H9 (cell line): ENCODE results near the gene LPAR2. TPM values are rescaled to one million over a fixed set of nuclear protein-coding genes. Genes with fewer than 3 reads are reported as not detected.

Experiments
- DNase-seq: peaks from one replicate; pipeline ENCODE4 v3.0.0-alpha.2; 2017
- H2AFZ ChIP-seq: one replicate; pipeline ENCODE4 v1.6.1; 2013; ENCODE audit warnings: mild to moderate bottlenecking, low read length, control low read depth, moderate library complexity
- H2AK5ac ChIP-seq: 2 replicates; pipeline ENCODE4 v1.6.1; 2013; ENCODE audit warnings: low read length, control low read depth, mixed read lengths; ENCODE audit not compliant: insufficient read length
- H2BK120ac ChIP-seq: one replicate; pipeline ENCODE4 v1.6.1; 2013; ENCODE audit warnings: low read depth, mild to moderate bottlenecking, low read length, control low read depth, inconsistent platforms; ENCODE audit not compliant: poor library complexity, severe bottlenecking
- H2BK12ac ChIP-seq: 2 replicates; pipeline ENCODE4 v1.6.1; 2013; ENCODE audit warnings: low read length, control low read depth, mixed read lengths, low read depth; ENCODE audit not compliant: insufficient read length
- H2BK15ac ChIP-seq: 2 replicates; pipeline ENCODE4 v1.6.1; 2013; ENCODE audit warnings: low read depth, low read length, control low read depth
- H2BK20ac ChIP-seq: one replicate; pipeline ENCODE4 v1.6.1; 2013; ENCODE audit warnings: low read depth, mild to moderate bottlenecking, low read length, control low read depth, inconsistent platforms; ENCODE audit not compliant: poor library complexity, severe bottlenecking
- H2BK5ac ChIP-seq: 2 replicates; pipeline ENCODE4 v1.6.1; 2013; ENCODE audit warnings: low read length, control low read depth, mixed read lengths; ENCODE audit not compliant: insufficient read length
- H3K14ac ChIP-seq: 2 replicates; pipeline ENCODE4 v1.6.1; 2013; ENCODE audit warnings: low read length, control low read depth; ENCODE audit not compliant: insufficient read depth
- H3K18ac ChIP-seq: 2 replicates; pipeline ENCODE4 v1.6.1; 2013; ENCODE audit warnings: low read depth, mild to moderate bottlenecking, mixed read lengths, low read length, control low read depth; ENCODE audit not compliant: insufficient read length
- H3K23ac ChIP-seq: 2 replicates; pipeline ENCODE4 v1.6.1; 2013; ENCODE audit warnings: low read length, control low read depth, mixed read lengths, low read depth; ENCODE audit not compliant: insufficient read length
- H3K23me2 ChIP-seq: 2 replicates; pipeline ENCODE4 v1.6.1; 2013; ENCODE audit warnings: low read depth, mild to moderate bottlenecking, mixed read lengths, low read length, control low read depth; ENCODE audit not compliant: insufficient read length, poor library complexity, severe bottlenecking
- H3K27ac ChIP-seq: 2 replicates; pipeline ENCODE4 v1.5.1; 2013; ENCODE audit warnings: low read length, control low read depth, mixed read lengths, low read depth; ENCODE audit not compliant: insufficient read length
- H3K27me3 ChIP-seq: 2 replicates; pipeline ENCODE4 v1.6.1; 2013; ENCODE audit warnings: low read length, control low read depth, inconsistent platforms; ENCODE audit not compliant: insufficient read depth
- H3K4ac ChIP-seq: 2 replicates; pipeline ENCODE4 v1.6.1; 2013; ENCODE audit warnings: low read depth, mild to moderate bottlenecking, control low read depth, inconsistent platforms, low read length, moderate library complexity
- H3K4me1 ChIP-seq: 2 replicates; pipeline ENCODE4 v1.6.1; 2013; ENCODE audit warnings: low read length, control low read depth, inconsistent platforms; ENCODE audit not compliant: insufficient read depth
- H3K4me2 ChIP-seq: 2 replicates; pipeline ENCODE4 v1.6.1; 2013; ENCODE audit warnings: low read length, control low read depth, mixed read lengths; ENCODE audit not compliant: insufficient read length, insufficient read depth
- H3K56ac ChIP-seq: 2 replicates; pipeline ENCODE4 v1.6.1; 2013; ENCODE audit warnings: low read depth, mild to moderate bottlenecking, mixed read lengths, low read length, control low read depth; ENCODE audit not compliant: insufficient read length
- H3K79me1 ChIP-seq: 2 replicates; pipeline ENCODE4 v1.6.1; 2013; ENCODE audit warnings: low read depth, mild to moderate bottlenecking, moderate library complexity, low read length, control low read depth, inconsistent platforms; ENCODE audit not compliant: insufficient read depth, poor library complexity, severe bottlenecking
- H3K79me2 ChIP-seq: 2 replicates; pipeline ENCODE4 v1.6.1; 2013; ENCODE audit warnings: low read length, control low read depth, inconsistent platforms; ENCODE audit not compliant: insufficient read depth
- H3K9ac ChIP-seq: 2 replicates; pipeline ENCODE4 v1.6.1; 2013; ENCODE audit warnings: low read length, control low read depth, mixed read lengths; ENCODE audit not compliant: insufficient read length; ENCODE audit errors: extremely low read depth
- H3K9me3 ChIP-seq: one replicate; pipeline ENCODE4 v1.6.1; 2013; ENCODE audit warnings: low read depth, low read length, inconsistent platforms; ENCODE audit not compliant: control insufficient read depth
- H3T11ph ChIP-seq: one replicate; pipeline ENCODE4 v1.6.1; 2013; ENCODE audit warnings: mild to moderate bottlenecking, low read length, control low read depth, inconsistent platforms
- H4K20me1 ChIP-seq: one replicate; pipeline ENCODE4 v1.6.1; 2013; ENCODE audit not compliant: control insufficient read depth, insufficient read length, insufficient read depth
- H4K5ac ChIP-seq: 2 replicates; pipeline ENCODE4 v1.6.1; 2013; ENCODE audit warnings: low read depth, mild to moderate bottlenecking, mixed read lengths, low read length, control low read depth; ENCODE audit not compliant: insufficient read length
- H4K8ac ChIP-seq: replicated peaks from 2 replicates; pipeline ENCODE4 v1.6.1; 2013; ENCODE audit warnings: low read length, control low read depth, mixed read lengths, low read depth; ENCODE audit not compliant: insufficient read length
- H4K91ac ChIP-seq: 2 replicates; pipeline ENCODE4 v1.6.1; 2013; ENCODE audit warnings: low read depth, mild to moderate bottlenecking, moderate library complexity, mixed read lengths, low read length, control low read depth; ENCODE audit not compliant: insufficient read length
- H3K27ac Mint-ChIP-seq, 3 experiments: 2 replicates in 2 of 3; 3 replicates in 1 of 3; pipeline ENCODE4 v1.8.0; 2020 to 2021; ENCODE audit warnings: mixed read lengths in 3 of 3, mild to moderate bottlenecking in 1 of 3, moderate library complexity in 1 of 3
- H3K27me3 Mint-ChIP-seq: 2 replicates; pipeline ENCODE4 v1.8.0; 2021; ENCODE audit warnings: low read depth, mild to moderate bottlenecking, moderate library complexity, mixed read lengths
- H3K36me3 Mint-ChIP-seq, 3 experiments: 2 replicates in 2 of 3; 3 replicates in 1 of 3; pipeline ENCODE4 v1.8.0; 2020 to 2021; ENCODE audit warnings: low read depth in 3 of 3, mixed read lengths in 3 of 3; ENCODE audit not compliant: insufficient read depth in 1 of 3
- H3K4me1 Mint-ChIP-seq, 2 experiments: 2 replicates each; pipeline ENCODE4 v1.8.0; 2020; ENCODE audit warnings: mixed read lengths in 2 of 2
- H3K4me3 Mint-ChIP-seq, 2 experiments: 2 replicates in 1 of 2; 3 replicates in 1 of 2; pipeline ENCODE4 v1.8.0; 2020 to 2021; ENCODE audit warnings: mild to moderate bottlenecking in 2 of 2, mixed read lengths in 2 of 2, moderate library complexity in 1 of 2
- H3K9me3 Mint-ChIP-seq, 2 experiments: 2 replicates in 1 of 2; 3 replicates in 1 of 2; pipeline ENCODE4 v1.8.0; 2020; ENCODE audit warnings: mild to moderate bottlenecking in 2 of 2, mixed read lengths in 2 of 2, moderate library complexity in 1 of 2
- CTCF ChIP-seq: fragments of 200-600 bp; sonication (generic); conservative IDR thresholded peaks from 3 replicates; pipeline ENCODE4 v1.8.0; 2021; ENCODE audit warnings: antibody characterized with exemption, mild to moderate bottlenecking
- WGBS: extraction: QIAGEN DNeasy Blood & Tissue Kit; methylation state at CpG from one replicate; pipeline ENCODE4 v1.1.7; 2013; ENCODE audit warnings: missing lambda C conversion rate, low lambda C conversion rate, mixed read lengths; ENCODE audit not compliant: insufficient read length; ENCODE audit errors: extremely low coverage; 5-methylcytosine and 5-hydroxymethylcytosine counted together
- total RNA-seq: library from RNA; stranded (reverse); gene quantifications from 2 replicates; pipeline ENCODE4 v1.2.1, GENCODE V29; 2021

LPAR2 gene
- total RNA-seq, 1 experiment from 2014 or later, result 51.8 TPM

GRCh38 chr19:19602713-19603324, 25.2 kb downstream of the LPAR2 start:
- H4K8ac ChIP-seq, result no peak overlapping the region
- no peak overlapping the region for H2BK5ac ChIP-seq
- no peak overlapping the region for H4K91ac ChIP-seq
- no peaks in the 10 kb centered on the region for H3K79me1 ChIP-seq
- no peaks in the 10 kb centered on the region for H3K23me2 ChIP-seq
- no peak for TF ChIP-seq CTCF
- no peaks in the 10 kb centered on the region for H4K20me1 ChIP-seq
- no peak overlapping the region for H3K23ac ChIP-seq
- no peak overlapping the region for H2BK120ac ChIP-seq
- H3K14ac ChIP-seq, result no peak overlapping the region
- no peak overlapping the region for H4K5ac ChIP-seq
- no peak overlapping the region for H3K9ac ChIP-seq
- Mint-ChIP-seq H3K9me3 (no peaks in the 10 kb centered on the region), H3K27ac (peak overlapping the region; percentile 27 to 68 (median 48); a peak in 6 of 7 replicates), H3K4me1 (peaks cover 14 to 22% of the 10 kb centered on the region in 2 experiments), H3K4me3 (no peak overlapping the region), H3K36me3 (no peaks in the 10 kb centered on the region), H3K27me3 (no peaks in the 10 kb centered on the region)
- DNase-seq, result no peak
- no peak overlapping the region for H3K27ac ChIP-seq
- no peak overlapping the region for H3K56ac ChIP-seq
- H2AFZ ChIP-seq, result no peak overlapping the region
- H3K4me1 ChIP-seq, result peaks cover 4% of the 10 kb centered on the region; the same call in 1 of the 2 replicates
- no peaks in the 10 kb centered on the region for H3K79me2 ChIP-seq
- no peak overlapping the region for H2BK12ac ChIP-seq
- no peaks in the 10 kb centered on the region for H3K27me3 ChIP-seq
- no peak overlapping the region for H2AK5ac ChIP-seq
- no peak overlapping the region for H3K18ac ChIP-seq
- H2BK15ac ChIP-seq, result no peak overlapping the region
- no peak overlapping the region for H3K4ac ChIP-seq
- no peaks in the 10 kb centered on the region for H3K9me3 ChIP-seq
- H2BK20ac ChIP-seq, result no peak overlapping the region
- no peak overlapping the region for H3T11ph ChIP-seq
- no CpG with 5 or more reads among the region's 3 CpGs for WGBS
- H3K4me2 ChIP-seq, result no peak overlapping the region
